Measurements from ENCODE around the gene DUSP8. TPM values are rescaled to one million over a fixed set of nuclear protein-coding genes. Genes with fewer than 3 reads are reported as not detected.

DUSP8 gene
- total RNA-seq, 1 donor from 2014 or later: 0.52 TPM

DNA sequence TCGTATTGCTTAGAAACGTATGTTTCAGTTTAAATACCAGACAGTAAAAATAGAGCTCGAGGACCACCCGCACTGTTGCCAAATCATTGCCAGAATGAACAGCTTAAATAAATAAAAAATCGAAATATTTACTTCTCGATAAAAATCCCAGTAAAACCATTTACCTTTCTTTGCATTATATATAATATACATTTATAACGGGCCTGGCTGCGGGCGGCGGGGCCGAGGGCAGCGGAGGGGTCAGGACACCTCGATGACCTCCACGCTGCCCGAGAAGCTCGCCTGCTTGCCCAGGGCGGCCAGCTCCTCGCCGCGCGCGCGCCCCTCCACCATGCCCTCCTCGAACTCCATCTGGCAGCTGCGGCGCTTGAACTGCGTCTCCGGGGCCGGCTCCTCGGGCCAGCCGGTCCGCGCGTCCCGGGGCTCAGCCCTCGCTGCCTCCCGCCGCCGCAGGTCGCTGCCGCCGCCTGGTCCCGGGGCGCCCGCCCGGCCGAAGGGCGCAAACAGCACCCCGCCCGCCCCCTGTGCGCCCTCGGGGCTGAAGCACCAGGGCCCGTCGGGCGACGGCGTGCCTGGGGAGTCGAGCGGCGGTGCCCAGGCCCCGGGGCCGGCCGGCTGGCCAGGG, 15.7 kb downstream of the DUSP8 start:
- Histone ChIP-seq H3K4me1 (ENCODE audit: control insufficient read depth in 3 of 3, insufficient read depth in 3 of 3, low read length in 3 of 3) (peaks cover 32 to 59% (median 53%) of the 10 kb centered on the region in 3 donors), H3K9ac (ENCODE audit: low read depth in 1 of 3, low read length in 3 of 3) (no peak overlapping the region), H3K27me3 (ENCODE audit: control insufficient read depth in 3 of 3, insufficient read depth in 3 of 3, low read length in 3 of 3) (no peaks in the 10 kb centered on the region), H3K27ac (ENCODE audit: low read depth, low read length) (no peak overlapping the region), H3K36me3 (ENCODE audit: control insufficient read depth in 3 of 3, insufficient read depth in 3 of 3, low read length in 3 of 3) (peaks cover 0 to 24% (median 4%) of the 10 kb centered on the region in 3 donors), H3K4me3 (ENCODE audit: low read length in 3 of 3) (no peak overlapping the region), H3K9me3 (ENCODE audit: control insufficient read depth in 3 of 3, low read length in 3 of 3) (no peaks in the 10 kb centered on the region)

DNA sequence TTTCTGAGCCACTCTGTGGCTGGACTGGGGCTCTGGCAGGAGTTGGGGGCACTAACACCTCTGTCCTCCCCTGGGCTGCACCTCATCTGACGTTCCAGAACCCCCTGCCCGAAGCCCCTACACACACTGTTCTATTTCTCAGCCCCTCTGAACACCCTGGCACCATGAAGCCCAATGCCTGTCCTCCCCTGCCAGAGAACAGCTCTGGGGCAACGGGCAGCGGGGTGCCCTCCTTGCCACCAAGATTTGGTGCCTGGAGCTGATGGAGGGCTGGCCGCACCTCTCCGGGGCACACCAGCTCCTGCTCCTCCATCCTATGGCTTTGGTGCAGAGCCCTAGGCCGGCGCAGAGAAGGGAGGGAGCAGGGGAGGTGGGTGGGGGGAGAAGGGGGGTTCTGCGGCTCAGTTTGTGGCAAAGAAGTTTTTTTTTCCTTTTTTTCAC, 16.3 kb downstream of the DUSP8 start:
- peaks cover 0 to 21% (median 4%) of the 10 kb centered on the region in 3 donors for H3K36me3 ChIP-seq (ENCODE audit: control insufficient read depth in 3 of 3, insufficient read depth in 3 of 3, low read length in 3 of 3)
- no peak overlapping the region for H3K27ac ChIP-seq (ENCODE audit: low read depth, low read length)
- no peaks in the 10 kb centered on the region for H3K9me3 ChIP-seq (ENCODE audit: control insufficient read depth in 3 of 3, low read length in 3 of 3)
- H3K9ac ChIP-seq (ENCODE audit: low read depth in 1 of 3, low read length in 3 of 3): no peak overlapping the region
- peaks cover 32 to 55% (median 48%) of the 10 kb centered on the region in 3 donors for H3K4me1 ChIP-seq (ENCODE audit: control insufficient read depth in 3 of 3, insufficient read depth in 3 of 3, low read length in 3 of 3)
- H3K27me3 ChIP-seq (ENCODE audit: control insufficient read depth in 3 of 3, insufficient read depth in 3 of 3, low read length in 3 of 3): no peaks in the 10 kb centered on the region
- H3K4me3 ChIP-seq (ENCODE audit: low read length in 3 of 3): no peak overlapping the region

DNA sequence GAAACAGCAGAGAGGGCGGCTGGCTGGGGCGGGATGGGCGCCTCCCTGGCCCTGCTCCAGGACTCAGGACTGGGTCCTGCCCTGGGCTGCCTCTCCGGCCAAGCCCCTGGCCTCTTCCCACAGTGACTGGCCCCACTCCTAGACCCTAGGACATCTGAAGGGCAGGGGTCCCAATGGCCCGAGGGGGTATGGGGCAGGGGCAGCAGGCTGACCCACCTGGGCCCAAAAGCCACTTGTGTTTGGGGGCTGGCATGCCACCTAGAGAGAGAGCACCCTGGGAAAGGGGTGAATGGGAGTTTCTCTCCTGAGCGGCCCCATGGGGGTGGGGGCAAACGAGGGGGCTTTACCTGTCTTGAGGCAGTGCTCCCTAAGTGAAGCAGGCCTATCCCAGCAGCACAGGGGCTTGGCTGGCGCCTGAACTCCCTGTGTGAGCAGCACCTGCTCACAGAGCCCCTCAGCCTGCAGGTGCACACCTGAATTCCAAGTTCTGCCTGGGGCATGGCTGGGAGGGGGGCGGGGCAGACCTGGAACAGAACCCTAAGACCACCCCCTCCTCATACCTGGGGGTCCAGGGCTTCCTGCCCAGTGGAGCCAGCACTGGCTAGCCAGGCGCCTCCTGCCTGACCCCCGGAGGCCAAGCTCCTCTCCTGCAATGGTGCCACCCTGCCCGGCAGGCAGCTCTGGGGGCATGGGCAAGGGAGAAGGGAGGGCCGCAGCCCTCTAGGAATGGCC, 16.9 kb downstream of the DUSP8 start:
- peaks cover 0 to 15% (median 4%) of the 10 kb centered on the region in 3 donors for H3K36me3 ChIP-seq (ENCODE audit: control insufficient read depth in 3 of 3, insufficient read depth in 3 of 3, low read length in 3 of 3)
- no peak overlapping the region for H3K9ac ChIP-seq (ENCODE audit: low read depth in 1 of 3, low read length in 3 of 3)
- peaks cover 32 to 49% (median 42%) of the 10 kb centered on the region in 3 donors for H3K4me1 ChIP-seq (ENCODE audit: control insufficient read depth in 3 of 3, insufficient read depth in 3 of 3, low read length in 3 of 3)
- H3K27me3 ChIP-seq (ENCODE audit: control insufficient read depth in 3 of 3, insufficient read depth in 3 of 3, low read length in 3 of 3): no peaks in the 10 kb centered on the region
- H3K27ac ChIP-seq (ENCODE audit: low read depth, low read length): no peak overlapping the region
- H3K9me3 ChIP-seq (ENCODE audit: control insufficient read depth in 3 of 3, low read length in 3 of 3): no peaks in the 10 kb centered on the region
- no peak overlapping the region for H3K4me3 ChIP-seq (ENCODE audit: low read length in 3 of 3)

DNA sequence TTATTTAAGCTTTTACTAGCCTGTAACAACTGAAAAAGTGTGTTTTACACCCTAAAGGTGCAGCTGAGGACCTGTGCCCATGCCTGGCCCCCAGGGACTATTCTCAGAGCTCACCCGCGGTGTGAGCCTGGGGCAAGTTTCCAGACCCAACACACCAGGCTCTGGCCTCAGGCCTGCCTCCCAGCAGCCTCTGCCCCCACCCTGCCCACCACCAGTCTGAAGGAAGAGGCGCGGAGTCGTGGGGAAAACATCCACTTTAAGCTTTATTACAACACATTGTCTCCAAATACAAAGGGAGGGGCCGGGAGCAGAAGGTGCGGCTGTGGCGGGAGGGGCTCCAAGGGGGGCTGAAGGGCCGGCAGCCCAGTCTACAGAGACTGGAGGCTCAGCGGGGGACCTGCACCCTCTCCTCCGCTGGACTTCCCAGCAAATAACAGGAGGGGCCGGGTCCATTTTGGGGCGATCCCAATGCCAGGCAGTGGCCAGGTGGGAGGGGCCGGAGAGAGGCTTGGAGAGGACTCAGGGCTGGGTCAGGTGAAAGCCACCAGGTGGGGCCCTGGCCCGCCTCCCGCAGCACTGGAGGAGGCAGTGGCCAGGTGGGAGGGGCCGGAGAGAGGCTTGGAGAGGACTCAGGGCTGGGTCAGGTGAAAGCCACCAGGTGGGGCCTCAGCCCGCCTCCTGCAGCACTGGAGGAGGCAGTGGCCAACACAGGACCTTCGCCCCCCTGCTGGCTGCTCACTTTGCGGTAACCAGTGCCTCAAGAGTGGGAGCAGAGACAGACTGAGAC, 18.1 kb downstream of the DUSP8 start:
- no peak overlapping the region for H3K9ac ChIP-seq (ENCODE audit: low read depth in 1 of 3, low read length in 3 of 3)
- H3K9me3 ChIP-seq (ENCODE audit: control insufficient read depth in 3 of 3, low read length in 3 of 3): no peaks in the 10 kb centered on the region
- H3K27me3 ChIP-seq (ENCODE audit: control insufficient read depth in 3 of 3, insufficient read depth in 3 of 3, low read length in 3 of 3): peaks cover 0 to 3% (median 0%) of the 10 kb centered on the region in 3 donors
- peaks cover 0 to 13% (median 4%) of the 10 kb centered on the region in 3 donors for H3K36me3 ChIP-seq (ENCODE audit: control insufficient read depth in 3 of 3, insufficient read depth in 3 of 3, low read length in 3 of 3)
- no peak overlapping the region for H3K4me3 ChIP-seq (ENCODE audit: low read length in 3 of 3)
- peaks cover 24 to 42% (median 39%) of the 10 kb centered on the region in 3 donors for H3K4me1 ChIP-seq (ENCODE audit: control insufficient read depth in 3 of 3, insufficient read depth in 3 of 3, low read length in 3 of 3)
- H3K27ac ChIP-seq (ENCODE audit: low read depth, low read length): no peak overlapping the region

DNA sequence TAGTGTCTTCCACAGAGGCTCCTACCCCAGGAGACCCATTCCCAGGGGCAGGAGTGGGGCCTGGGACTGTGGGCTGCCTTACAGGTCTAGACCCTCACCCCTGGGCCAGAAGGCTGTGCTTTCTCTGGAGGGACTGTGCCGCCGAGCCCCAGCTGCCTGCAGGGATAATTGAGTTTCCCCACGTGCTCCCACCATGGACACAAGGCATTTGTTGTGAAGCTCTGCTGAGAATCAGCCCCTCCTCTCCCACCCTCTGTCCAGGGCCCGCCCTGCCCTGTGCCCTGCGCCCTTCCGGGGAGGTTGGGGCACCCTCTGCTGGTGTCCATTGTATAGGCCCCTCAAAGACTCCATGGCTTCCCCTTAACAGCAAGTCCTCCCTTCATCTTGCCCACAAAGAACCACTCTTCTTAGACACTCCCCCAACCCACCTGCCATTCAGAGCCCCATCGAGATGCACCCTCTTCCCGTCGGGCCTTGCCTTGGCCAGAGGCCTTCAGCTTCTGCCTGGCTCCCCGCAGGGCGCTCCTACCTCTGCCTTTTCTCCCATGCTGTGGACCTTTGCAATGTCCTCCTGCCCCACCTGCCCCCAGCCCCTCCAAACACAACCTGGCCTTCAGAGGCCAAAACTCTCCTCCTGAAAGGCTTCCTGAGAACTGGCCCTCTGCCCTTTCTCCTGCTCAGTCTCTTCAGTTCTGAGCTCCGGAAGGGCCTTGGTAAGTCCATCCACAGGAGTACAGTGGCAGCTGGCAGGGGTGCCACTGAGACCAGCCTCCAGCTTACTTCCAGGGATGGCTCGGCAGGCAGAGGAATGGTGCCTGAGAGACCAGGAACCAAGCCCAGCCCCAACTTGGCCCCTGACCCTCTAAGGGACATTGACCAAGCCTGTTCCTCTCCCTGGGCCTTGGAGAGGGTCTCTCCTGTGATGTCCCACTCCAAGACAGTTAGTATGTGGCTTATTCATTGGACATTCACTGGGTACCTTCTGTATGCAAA, 22.4 kb downstream of the DUSP8 start:
- Histone ChIP-seq H3K27ac (ENCODE audit: low read depth, low read length) (peak overlapping the region; percentile 95), H3K4me3 (ENCODE audit: low read length in 3 of 3) (peak overlapping the region in 2 of 3 donors; percentile 63 to 68), H3K36me3 (ENCODE audit: control insufficient read depth in 3 of 3, insufficient read depth in 3 of 3, low read length in 3 of 3) (no peaks in the 10 kb centered on the region), H3K4me1 (ENCODE audit: control insufficient read depth in 3 of 3, insufficient read depth in 3 of 3, low read length in 3 of 3) (peaks cover 23 to 46% (median 41%) of the 10 kb centered on the region in 3 donors), H3K27me3 (ENCODE audit: control insufficient read depth in 3 of 3, insufficient read depth in 3 of 3, low read length in 3 of 3) (peaks cover 4 to 9% (median 5%) of the 10 kb centered on the region in 3 donors), H3K9me3 (ENCODE audit: control insufficient read depth in 3 of 3, low read length in 3 of 3) (no peaks in the 10 kb centered on the region), H3K9ac (ENCODE audit: low read depth in 1 of 3, low read length in 3 of 3) (peak overlapping the region; percentile 14 to 83 (median 75))

DNA sequence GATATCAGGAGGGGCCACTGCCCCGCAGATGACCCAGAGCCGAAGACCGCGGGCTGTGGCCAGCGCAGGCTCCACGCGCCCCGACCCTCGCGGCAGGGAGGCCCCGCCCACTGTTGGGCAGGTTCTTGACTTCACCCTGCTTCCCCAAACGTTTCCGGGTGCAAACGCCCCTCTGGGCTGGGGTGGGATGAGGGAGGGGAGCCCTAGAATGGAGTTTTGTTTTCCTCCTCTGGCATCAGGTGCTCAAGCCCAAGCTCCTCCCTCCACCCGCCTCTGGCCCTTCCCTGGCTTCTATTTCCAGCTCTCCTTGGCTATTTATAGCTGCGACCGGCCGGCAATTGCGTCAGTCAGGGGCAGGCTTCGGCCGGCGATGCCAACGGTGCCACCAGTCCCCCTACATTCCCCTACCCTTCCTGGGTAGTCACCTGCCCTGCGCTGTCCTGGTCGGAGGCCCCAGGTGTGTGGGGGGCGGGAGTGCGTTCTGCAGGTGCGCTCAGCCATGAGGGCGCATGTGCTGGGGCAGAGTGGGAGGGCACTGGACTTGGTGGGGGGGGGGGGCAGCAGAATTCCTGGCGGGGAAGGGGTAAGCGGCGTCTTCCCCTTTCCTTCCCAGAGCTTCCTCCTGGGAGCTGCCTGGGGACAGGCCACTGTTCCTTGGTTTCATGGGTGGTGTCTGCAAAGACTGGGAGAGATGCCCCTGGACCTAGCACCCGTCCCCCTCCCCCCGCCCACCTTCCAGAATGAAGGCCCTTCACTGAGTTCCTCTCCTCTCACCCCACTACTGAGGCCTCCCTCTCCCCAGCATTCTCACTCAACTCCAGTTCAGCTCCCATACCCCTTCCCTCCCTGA, 23.6 kb downstream of the DUSP8 start:
- no peaks in the 10 kb centered on the region for H3K36me3 ChIP-seq (ENCODE audit: control insufficient read depth in 3 of 3, insufficient read depth in 3 of 3, low read length in 3 of 3)
- no peaks in the 10 kb centered on the region for H3K9me3 ChIP-seq (ENCODE audit: control insufficient read depth in 3 of 3, low read length in 3 of 3)
- peaks cover 20 to 37% (median 31%) of the 10 kb centered on the region in 3 donors for H3K4me1 ChIP-seq (ENCODE audit: control insufficient read depth in 3 of 3, insufficient read depth in 3 of 3, low read length in 3 of 3)
- peak overlapping the region; percentile 14 to 83 (median 75) for H3K9ac ChIP-seq (ENCODE audit: low read depth in 1 of 3, low read length in 3 of 3)
- H3K4me3 ChIP-seq (ENCODE audit: low read length in 3 of 3): peak overlapping the region; percentile 38 to 68 (median 63)
- H3K27ac ChIP-seq (ENCODE audit: low read depth, low read length): peak overlapping the region; percentile 95
- H3K27me3 ChIP-seq (ENCODE audit: control insufficient read depth in 3 of 3, insufficient read depth in 3 of 3, low read length in 3 of 3): peaks cover 4 to 16% (median 8%) of the 10 kb centered on the region in 3 donors

DNA sequence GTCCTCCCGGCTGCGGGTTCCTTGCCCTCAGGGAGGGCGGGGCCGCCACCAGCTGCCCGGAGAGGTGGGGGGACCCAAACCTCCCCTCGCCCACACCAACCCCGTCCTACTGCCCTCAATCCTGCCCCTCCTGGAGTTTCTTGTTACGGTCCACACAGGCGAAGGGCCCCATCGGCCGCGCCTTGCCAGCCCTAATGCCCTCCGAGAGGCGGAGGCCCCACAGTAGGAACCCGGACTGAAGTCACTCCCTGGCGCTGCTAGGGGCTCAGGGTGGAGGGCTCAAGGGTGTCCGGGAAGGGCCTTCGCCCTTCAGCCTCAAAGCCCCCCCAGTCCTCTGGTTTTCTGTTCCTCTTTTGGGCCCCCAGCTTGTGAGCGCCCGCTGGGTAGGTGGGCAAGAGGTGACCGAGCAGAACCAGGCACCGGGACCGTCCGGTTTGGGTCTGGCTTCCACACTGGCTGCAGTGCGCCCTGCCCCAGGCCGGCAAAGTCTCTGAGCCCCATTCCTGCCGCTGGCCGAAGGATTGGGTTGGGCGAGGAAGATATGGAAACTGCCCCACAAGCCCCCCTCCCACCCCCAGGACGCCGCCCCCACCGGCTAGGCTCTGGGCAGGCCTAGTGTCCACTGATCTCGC, 24.5 kb downstream of the DUSP8 start:
- peak overlapping the region in 2 of 3 donors; percentile 68 to 69 for H3K4me3 ChIP-seq (ENCODE audit: low read length in 3 of 3)
- no peaks in the 10 kb centered on the region for H3K36me3 ChIP-seq (ENCODE audit: control insufficient read depth in 3 of 3, insufficient read depth in 3 of 3, low read length in 3 of 3)
- peak overlapping the region in 2 of 3 donors; percentile 78 to 83 for H3K9ac ChIP-seq (ENCODE audit: low read depth in 1 of 3, low read length in 3 of 3)
- peaks cover 14 to 29% (median 27%) of the 10 kb centered on the region in 3 donors for H3K4me1 ChIP-seq (ENCODE audit: control insufficient read depth in 3 of 3, insufficient read depth in 3 of 3, low read length in 3 of 3)
- no peaks in the 10 kb centered on the region for H3K9me3 ChIP-seq (ENCODE audit: control insufficient read depth in 3 of 3, low read length in 3 of 3)
- H3K27ac ChIP-seq (ENCODE audit: low read depth, low read length): peak overlapping the region; percentile 95
- H3K27me3 ChIP-seq (ENCODE audit: control insufficient read depth in 3 of 3, insufficient read depth in 3 of 3, low read length in 3 of 3): peaks cover 4 to 18% (median 8%) of the 10 kb centered on the region in 3 donors
